ENCODE data around the gene PXDC1. TPM values are rescaled to one million over a fixed set of nuclear protein-coding genes. Genes with fewer than 3 reads are reported as not detected.

Gene PXDC1
- total and polyA plus RNA-seq, 2 experiments from 2014 or later, result 1.2 to 1.8 TPM

- no peak for TF ChIP-seq ZNF462 (CRISPR knock-in tag; IDR thresholded peaks at IDR 0.05)
- TF ChIP-seq REST (IDR thresholded peaks at IDR 0.05; ENCODE audit: unreplicated experiment), result no peak
- TF ChIP-seq ZNF114 (CRISPR knock-in tag; IDR thresholded peaks at IDR 0.05), result no peak
- no peak for TF ChIP-seq STAT1 (IDR thresholded peaks at IDR 0.05; ENCODE audit: unreplicated experiment)
- no peak for TF ChIP-seq NANOG (IDR thresholded peaks at IDR 0.05; ENCODE audit: borderline replicate concordance)
Measured at GRCh38 chr6:3751730-3752530, 417 bp upstream of the PXDC1 start (continued).
